ENCODE measurements around the gene ALG14. TPM values are rescaled to one million over a fixed set of nuclear protein-coding genes. Genes with fewer than 3 reads are reported as not detected.

ALG14 gene
- total RNA-seq, 1 donor from 2014 or later, result 0.49 TPM

DNA sequence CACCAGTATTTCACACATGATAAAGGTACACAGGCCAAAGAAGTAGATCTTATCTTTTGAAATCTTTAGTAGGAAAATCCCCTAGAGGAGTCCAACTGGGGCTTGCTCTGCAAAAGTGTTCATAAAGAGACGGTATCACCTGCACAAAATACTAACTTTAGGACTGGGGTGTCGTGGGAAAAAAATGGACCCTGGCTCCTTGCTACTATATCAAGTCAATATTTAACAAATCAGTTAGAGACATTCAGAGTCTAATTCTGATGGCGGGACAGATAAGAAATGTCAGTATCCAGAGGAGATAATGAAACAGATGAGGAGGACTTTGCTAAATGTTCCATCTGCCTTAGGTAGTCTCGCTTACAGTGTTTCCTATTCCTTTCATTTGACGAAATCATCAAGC is 120.2 kb downstream of the ALG14 start:
- H3K79me2 ChIP-seq (ENCODE audit: low read depth), result no peaks in the 10 kb centered on the region
- no peak for DNase-seq (ENCODE audit: low spot score)
- Mint-ChIP-seq H3K9me3 (peaks cover 2% of the 10 kb centered on the region), H3K4me3 (no peak overlapping the region), H3K27ac (no peak overlapping the region), H3K4me1 (peaks cover 32% of the 10 kb centered on the region), H3K36me3 (peaks cover 8% of the 10 kb centered on the region), H3K27me3 (ENCODE audit: insufficient read depth, low read depth) (peaks cover 5% of the 10 kb centered on the region)
- H3K4me3 ChIP-seq, result no peak overlapping the region
- H3K27ac ChIP-seq, result no peak overlapping the region
- no peak overlapping the region for H3K4me2 ChIP-seq
- H3F3A ChIP-seq (ENCODE audit: low read depth), result peaks cover 7% of the 10 kb centered on the region
- TF ChIP-seq CTCF (IDR thresholded peaks at IDR 0.05) (no peak), EZH2 (IDR thresholded peaks at IDR 0.05) (no peak), EZH2phosphoT487 (IDR thresholded peaks at IDR 0.05) (no peak)
- H3K9ac ChIP-seq, result no peak overlapping the region
- peaks cover 15% of the 10 kb centered on the region for H3K4me1 ChIP-seq
- no peaks in the 10 kb centered on the region for H3K9me3 ChIP-seq (ENCODE audit: low read depth)
- H3K36me3 ChIP-seq, result no peaks in the 10 kb centered on the region
- H3K27me3 ChIP-seq, result no peaks in the 10 kb centered on the region
- H2AFZ ChIP-seq (replicated peaks), result no peak overlapping the region
- no peaks in the 10 kb centered on the region for H4K20me1 ChIP-seq (ENCODE audit: low read depth)

GRCh38 chr1:94951509-94952208 is 121.1 kb downstream of the ALG14 start:
- no peaks in the 10 kb centered on the region for H3K36me3 ChIP-seq
- H3K4me3 ChIP-seq, result no peak overlapping the region
- DNase-seq (ENCODE audit: low spot score), result no peak
- Mint-ChIP-seq H3K36me3 (peaks cover 8% of the 10 kb centered on the region), H3K4me1 (peaks cover 34% of the 10 kb centered on the region), H3K27me3 (ENCODE audit: insufficient read depth, low read depth) (peaks cover 5% of the 10 kb centered on the region), H3K4me3 (no peak overlapping the region), H3K9me3 (peaks cover 2% of the 10 kb centered on the region), H3K27ac (no peak overlapping the region)
- H3K4me1 ChIP-seq, result peaks cover 15% of the 10 kb centered on the region
- no peaks in the 10 kb centered on the region for H4K20me1 ChIP-seq (ENCODE audit: low read depth)
- H3K9ac ChIP-seq, result no peak overlapping the region
- H2AFZ ChIP-seq (replicated peaks), result no peak overlapping the region
- TF ChIP-seq EZH2phosphoT487 (IDR thresholded peaks at IDR 0.05), result no peak
- no peak for TF ChIP-seq EZH2 (IDR thresholded peaks at IDR 0.05)
- no peak for TF ChIP-seq CTCF (IDR thresholded peaks at IDR 0.05)
- H3K79me2 ChIP-seq (ENCODE audit: low read depth), result no peaks in the 10 kb centered on the region
- no peaks in the 10 kb centered on the region for H3K9me3 ChIP-seq (ENCODE audit: low read depth)
- H3K27ac ChIP-seq, result no peak overlapping the region
- no peaks in the 10 kb centered on the region for H3K27me3 ChIP-seq
- H3K4me2 ChIP-seq, result no peak overlapping the region
- peaks cover 7% of the 10 kb centered on the region for H3F3A ChIP-seq (ENCODE audit: low read depth)

DNA sequence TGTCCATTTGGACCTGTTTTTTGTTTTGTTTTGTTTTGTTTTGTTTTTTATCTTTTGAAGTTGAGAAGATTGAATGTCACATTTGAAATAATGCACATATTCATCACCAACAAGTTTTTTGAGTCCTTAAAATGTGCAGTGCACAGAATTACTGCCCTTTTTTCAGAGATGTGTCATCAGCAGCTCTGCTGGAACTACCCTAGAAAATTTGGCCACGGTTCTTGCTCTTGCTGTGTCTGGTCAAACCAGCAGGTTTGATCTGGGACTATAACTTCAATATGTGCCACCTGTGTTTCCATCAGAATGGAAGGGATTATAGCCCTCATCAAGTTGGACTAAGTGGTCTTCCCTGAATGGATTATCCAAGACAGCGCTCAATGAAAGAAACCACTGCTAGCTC is 121.7 kb downstream of the ALG14 start:
- Histone ChIP-seq H4K20me1 (ENCODE audit: low read depth) (no peaks in the 10 kb centered on the region), H3F3A (ENCODE audit: low read depth) (peaks cover 7% of the 10 kb centered on the region), H3K4me2 (no peak overlapping the region), H3K9ac (no peak overlapping the region), H3K4me1 (peaks cover 15% of the 10 kb centered on the region), H2AFZ (replicated peaks) (no peak overlapping the region), H3K27me3 (no peaks in the 10 kb centered on the region), H3K36me3 (no peaks in the 10 kb centered on the region), H3K9me3 (ENCODE audit: low read depth) (no peaks in the 10 kb centered on the region), H3K79me2 (ENCODE audit: low read depth) (no peaks in the 10 kb centered on the region), H3K4me3 (no peak overlapping the region), H3K27ac (no peak overlapping the region)
- Mint-ChIP-seq H3K27me3 (ENCODE audit: insufficient read depth, low read depth) (peaks cover 5% of the 10 kb centered on the region), H3K4me1 (peaks cover 31% of the 10 kb centered on the region), H3K27ac (no peak overlapping the region), H3K4me3 (no peak overlapping the region), H3K36me3 (peaks cover 6% of the 10 kb centered on the region), H3K9me3 (peaks cover under 1% of the 10 kb centered on the region)
- TF ChIP-seq EZH2 (IDR thresholded peaks at IDR 0.05), result no peak
- TF ChIP-seq CTCF (IDR thresholded peaks at IDR 0.05), result no peak
- no peak for TF ChIP-seq EZH2phosphoT487 (IDR thresholded peaks at IDR 0.05)
- no peak for DNase-seq (ENCODE audit: low spot score)

All from neural progenitor cell (in vitro differentiated cells).